CD14-positive monocyte (primary cell): ENCODE measurements around the gene CHRDL2. TPM values are rescaled to one million over a fixed set of nuclear protein-coding genes. Genes with fewer than 3 reads are reported as not detected.

Experiments used
- DNase-seq, 3 donors: peaks; one replicate each; pipeline ENCODE4 v3.0.0-alpha.2; 2011 to 2022
- H2AFZ ChIP-seq: 2 replicates; pipeline ENCODE4 v1.6.0; 2012; ENCODE audit warnings: mild to moderate bottlenecking, low read depth, low read length, inconsistent platforms; ENCODE audit not compliant: insufficient read depth, poor library complexity, severe bottlenecking
- H3K27ac ChIP-seq, 2 donors: 1 replicate in 1 of 2; 2 replicates in 1 of 2; pipeline ENCODE4 v1.5.1; 2012 to 2013; ENCODE audit warnings: low read length in 2 of 2, control low read depth in 1 of 2, inconsistent platforms in 1 of 2, low read depth in 1 of 2, mild to moderate bottlenecking in 1 of 2
- H3K27me3 ChIP-seq, 2 donors: one replicate each; pipeline versions ENCODE4 v1.6.0 to v1.6.1; 2011 to 2013; ENCODE audit warnings: low read length in 2 of 2; ENCODE audit not compliant: control insufficient read depth in 2 of 2, insufficient read depth in 2 of 2
- H3K36me3 ChIP-seq, 2 donors: replicated peaks in 1 of 2; 1 replicate in 1 of 2; 2 replicates in 1 of 2; pipeline versions ENCODE4 v1.5.1 to v1.6.1; 2012 to 2013; ENCODE audit warnings: low read length in 2 of 2, control low read depth in 1 of 2, inconsistent platforms in 1 of 2, mild to moderate bottlenecking in 1 of 2; ENCODE audit not compliant: insufficient read depth in 2 of 2, control insufficient read depth in 1 of 2
- H3K4me1 ChIP-seq, 2 donors: 1 replicate in 1 of 2; 2 replicates in 1 of 2; pipeline versions ENCODE4 v1.5.1 to v1.6.1; 2012 to 2013; ENCODE audit warnings: low read length in 2 of 2, control low read depth in 1 of 2, inconsistent platforms in 1 of 2, mild to moderate bottlenecking in 1 of 2, moderate library complexity in 1 of 2; ENCODE audit not compliant: insufficient read depth in 2 of 2, control insufficient read depth in 1 of 2
- H3K4me2 ChIP-seq: replicated peaks from 2 replicates; pipeline ENCODE3; 2012; ENCODE audit warnings: low read length, moderate library complexity, mild to moderate bottlenecking; ENCODE audit not compliant: poor library complexity, severe bottlenecking; ENCODE audit errors: extremely low read depth
- H3K4me3 ChIP-seq, 3 experiments: fragments of 200-600 bp in 1 of 3; sonication (generic) in 1 of 3; replicated peaks in 1 of 3; 1 replicate in 2 of 3; 2 replicates in 1 of 3; pipeline ENCODE4 v1.5.1; 2011 to 2013; ENCODE audit warnings: low read length in 3 of 3, mild to moderate bottlenecking in 3 of 3, control low read depth in 2 of 3, low read depth in 2 of 3, inconsistent platforms in 1 of 3, moderate library complexity in 1 of 3
- H3K79me2 ChIP-seq: 2 replicates; pipeline ENCODE4 v1.6.0; 2012; ENCODE audit warnings: mild to moderate bottlenecking, control low read depth, inconsistent platforms, low read length, moderate library complexity; ENCODE audit not compliant: insufficient read depth
- H3K9ac ChIP-seq: 2 replicates; pipeline ENCODE4 v1.6.0; 2017; ENCODE audit warnings: low read length, mild to moderate bottlenecking; ENCODE audit not compliant: insufficient read depth, poor library complexity, severe bottlenecking
- H3K9me3 ChIP-seq, 2 donors: replicated peaks in 1 of 2; 1 replicate in 1 of 2; 2 replicates in 1 of 2; pipeline versions ENCODE4 v1.5.1 to v1.6.1; 2012 to 2013; ENCODE audit warnings: low read length in 2 of 2, control low read depth in 1 of 2; ENCODE audit not compliant: control insufficient read depth in 1 of 2, insufficient read depth in 1 of 2
- H4K20me1 ChIP-seq: 2 replicates; pipeline ENCODE4 v1.6.0; 2012; ENCODE audit warnings: mild to moderate bottlenecking, low read length, control low read depth, moderate library complexity; ENCODE audit not compliant: insufficient read depth
- H3K27ac Mint-ChIP-seq, 7 donors: one replicate each; pipeline ENCODE4 v1.8.0; 2020; ENCODE audit warnings: mild to moderate bottlenecking in 7 of 7, mixed read lengths in 7 of 7, moderate library complexity in 6 of 7, inconsistent platforms in 2 of 7
- H3K27me3 Mint-ChIP-seq, 3 donors: one replicate each; pipeline ENCODE4 v1.8.0; 2021 to 2022; ENCODE audit warnings: low read depth in 3 of 3, mild to moderate bottlenecking in 3 of 3, mixed read lengths in 3 of 3, moderate library complexity in 3 of 3, inconsistent platforms in 1 of 3
- H3K36me3 Mint-ChIP-seq, 2 donors: one replicate each; pipeline ENCODE4 v1.8.0; 2020; ENCODE audit warnings: mixed read lengths in 2 of 2, inconsistent platforms in 1 of 2, mild to moderate bottlenecking in 1 of 2
- H3K4me1 Mint-ChIP-seq: one replicate; pipeline ENCODE4 v1.8.0; 2020; ENCODE audit warnings: mild to moderate bottlenecking, mixed read lengths
- H3K4me3 Mint-ChIP-seq, 2 donors: one replicate each; pipeline ENCODE4 v1.8.0; 2020; ENCODE audit warnings: mild to moderate bottlenecking in 2 of 2, mixed read lengths in 2 of 2, moderate library complexity in 1 of 2
- H3K9me3 Mint-ChIP-seq, 7 donors: one replicate each; pipeline ENCODE4 v1.8.0; 2020 to 2022; ENCODE audit warnings: mixed read lengths in 7 of 7, mild to moderate bottlenecking in 6 of 7, moderate library complexity in 6 of 7, inconsistent platforms in 2 of 7
- WGBS: methylation state at CpG from one replicate; pipeline ENCODE4 v1.1.5; 2013; ENCODE audit warnings: missing lambda C conversion rate; ENCODE audit not compliant: insufficient coverage; 5-methylcytosine and 5-hydroxymethylcytosine counted together
- intact Hi-C, 2 donors: fragments of 100-400 bp; cut with micrococcal nuclease; formaldehyde crosslinking; loops; one replicate each; pipeline versions ENCODE4 v1.15.0 to v1.15.1; 2023
- polyA plus RNA-seq, 3 donors: library from polyadenylated mRNA; depleted of rRNA in 1 of 3; unstranded in 2 of 3; stranded (reverse) in 1 of 3; fragments of 300-500 nt in 2 of 3; fragments of >200 nt in 1 of 3; fragmentation: Illumina TruSeq in 2 of 3; gene quantifications; 1 replicate in 2 of 3; 2 replicates in 1 of 3; pipeline ENCODE4 v1.2.3, GENCODE V29; 2012 to 2021
- TF ChIP-seq, protein P1 (sequence below): fragments of 200-600 bp; IDR thresholded peaks from one replicate; pipeline ENCODE4 v1.8.0; 2022; ENCODE audit warnings: antibody characterized with exemption, mild to moderate bottlenecking

The CHRDL2 gene
- polyA plus RNA-seq, 3 donors, result not detected

GRCh38 chr11:74719011-74719410 lies 12.2 kb downstream of the CHRDL2 start:
- Mint-ChIP-seq H3K27ac (no peak overlapping the region), H3K4me1 (no peaks in the 10 kb centered on the region), H3K27me3 (peaks cover 0 to 6% (median 2%) of the 10 kb centered on the region in 3 donors), H3K36me3 (no peaks in the 10 kb centered on the region), H3K4me3 (no peak overlapping the region), H3K9me3 (no peaks in the 10 kb centered on the region)
- Histone ChIP-seq H3K4me3 (no peak overlapping the region), H3K4me1 (no peaks in the 10 kb centered on the region), H3K9me3 (no peaks in the 10 kb centered on the region), H3K4me2 (no peak overlapping the region), H3K27ac (no peak overlapping the region), H3K36me3 (no peaks in the 10 kb centered on the region), H4K20me1 (no peaks in the 10 kb centered on the region), H2AFZ (no peak overlapping the region), H3K27me3 (no peaks in the 10 kb centered on the region), H3K79me2 (no peaks in the 10 kb centered on the region), H3K9ac (no peak overlapping the region)
- DNase-seq, result no peak
- WGBS, result 95% methylated on average over 2 of the region's 5 CpGs
- TF ChIP-seq, protein P1, sequence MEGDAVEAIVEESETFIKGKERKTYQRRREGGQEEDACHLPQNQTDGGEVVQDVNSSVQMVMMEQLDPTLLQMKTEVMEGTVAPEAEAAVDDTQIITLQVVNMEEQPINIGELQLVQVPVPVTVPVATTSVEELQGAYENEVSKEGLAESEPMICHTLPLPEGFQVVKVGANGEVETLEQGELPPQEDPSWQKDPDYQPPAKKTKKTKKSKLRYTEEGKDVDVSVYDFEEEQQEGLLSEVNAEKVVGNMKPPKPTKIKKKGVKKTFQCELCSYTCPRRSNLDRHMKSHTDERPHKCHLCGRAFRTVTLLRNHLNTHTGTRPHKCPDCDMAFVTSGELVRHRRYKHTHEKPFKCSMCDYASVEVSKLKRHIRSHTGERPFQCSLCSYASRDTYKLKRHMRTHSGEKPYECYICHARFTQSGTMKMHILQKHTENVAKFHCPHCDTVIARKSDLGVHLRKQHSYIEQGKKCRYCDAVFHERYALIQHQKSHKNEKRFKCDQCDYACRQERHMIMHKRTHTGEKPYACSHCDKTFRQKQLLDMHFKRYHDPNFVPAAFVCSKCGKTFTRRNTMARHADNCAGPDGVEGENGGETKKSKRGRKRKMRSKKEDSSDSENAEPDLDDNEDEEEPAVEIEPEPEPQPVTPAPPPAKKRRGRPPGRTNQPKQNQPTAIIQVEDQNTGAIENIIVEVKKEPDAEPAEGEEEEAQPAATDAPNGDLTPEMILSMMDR, result no peak
- intact Hi-C loops, result no loop called here

DNA sequence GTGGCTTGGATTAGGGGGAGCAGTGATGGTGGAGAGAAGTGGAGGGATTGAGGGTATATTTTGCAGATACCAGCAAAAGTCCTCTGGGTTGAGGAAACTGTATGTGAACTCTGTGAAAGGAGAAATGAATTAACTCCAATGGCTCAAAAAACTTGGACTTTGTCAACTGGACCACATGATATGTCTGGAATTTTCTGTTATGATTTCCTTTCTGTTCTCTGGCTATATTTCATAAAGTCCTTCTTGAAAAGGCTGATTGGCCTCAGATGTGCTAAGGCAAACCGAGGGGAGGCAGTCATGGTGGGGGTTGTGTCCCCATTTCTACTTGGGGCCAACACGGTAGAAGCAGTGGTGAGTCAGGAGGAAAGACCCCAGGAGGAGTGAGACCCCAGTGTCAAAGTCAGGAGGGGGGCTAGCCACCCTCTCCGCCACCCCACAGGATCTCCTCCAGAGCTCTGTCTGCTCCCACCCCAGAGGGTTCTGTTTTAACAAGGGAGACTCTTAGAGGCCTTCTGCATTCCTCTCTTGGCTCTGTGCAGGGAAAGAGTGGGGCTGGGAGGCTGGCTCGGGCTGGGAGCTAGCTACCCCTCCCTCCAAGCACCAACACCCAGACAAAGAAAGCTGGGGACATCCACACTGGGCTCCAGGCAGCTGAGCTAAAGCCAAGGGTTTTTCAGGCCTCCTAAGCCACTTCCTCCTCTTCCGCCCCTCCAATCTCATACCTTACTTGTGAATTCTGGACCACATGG lies 13.8 kb downstream of the CHRDL2 start:
- Mint-ChIP-seq H3K27ac (no peak overlapping the region), H3K4me1 (no peaks in the 10 kb centered on the region), H3K9me3 (no peaks in the 10 kb centered on the region), H3K4me3 (no peak overlapping the region), H3K27me3 (peaks cover 0 to 2% (median 1%) of the 10 kb centered on the region in 3 donors), H3K36me3 (no peaks in the 10 kb centered on the region)
- TF ChIP-seq, protein P1, result no peak
- no CpG with 5 or more reads among the region's 5 CpGs for WGBS
- H3K4me3 ChIP-seq, result no peak overlapping the region
- no peaks in the 10 kb centered on the region for H3K9me3 ChIP-seq
- H3K36me3 ChIP-seq, result no peaks in the 10 kb centered on the region
- no peak overlapping the region for H3K27ac ChIP-seq
- no peaks in the 10 kb centered on the region for H4K20me1 ChIP-seq
- H3K79me2 ChIP-seq, result no peaks in the 10 kb centered on the region
- DNase-seq, result no peak
- intact Hi-C loops, result no loop called here
- no peak overlapping the region for H3K9ac ChIP-seq
- H3K4me1 ChIP-seq, result no peaks in the 10 kb centered on the region
- no peak overlapping the region for H3K4me2 ChIP-seq
- H2AFZ ChIP-seq, result no peak overlapping the region
- no peaks in the 10 kb centered on the region for H3K27me3 ChIP-seq
